HG02840 (cell line): Measurements from ENCODE around the gene TUG1.

Experiments
- ATAC-seq: cut with Tn5 transposase; IDR thresholded peaks from one replicate; pipeline ENCODE4 v1.9.1; 2021; ENCODE audit warnings: mild to moderate bottlenecking, moderate library complexity, moderate number of reproducible peaks; ENCODE audit not compliant: unreplicated experiment, low FRiP score

The TUG1 gene

DNA sequence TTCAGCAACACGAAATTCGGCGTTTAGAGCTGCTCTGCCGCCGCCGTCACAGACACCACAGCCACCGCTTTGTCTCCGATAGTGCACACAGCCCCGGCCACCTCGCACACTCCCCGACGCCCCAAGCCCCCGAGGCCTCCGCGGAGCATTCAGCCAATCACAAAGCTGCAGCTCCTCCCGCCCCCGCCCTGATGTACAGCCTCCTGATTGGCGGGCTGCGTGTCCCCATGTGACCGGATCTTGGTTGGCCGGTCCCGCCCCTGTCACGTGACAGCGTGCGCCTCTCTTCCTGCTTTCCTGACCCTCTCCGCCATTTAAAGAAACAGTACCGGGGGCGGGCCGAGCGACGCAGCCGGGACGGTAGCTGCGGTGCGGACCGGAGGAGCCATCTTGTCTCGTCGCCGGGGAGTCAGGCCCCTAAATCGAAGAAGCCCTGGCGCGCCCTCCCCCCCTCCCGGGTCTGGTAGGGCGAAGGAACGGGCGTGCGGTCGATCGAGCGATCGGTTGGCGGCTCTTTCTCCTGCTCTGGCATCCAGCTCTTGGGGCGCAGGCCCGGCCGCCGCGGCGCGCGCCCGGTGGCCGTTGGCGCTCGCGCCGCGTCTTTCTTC lies at the start of gene TUG1:
TUG1 (plus strand) TSS at position 342 of the 608 bp plus-strand sequence.
- peak; percentile 88 for ATAC-seq

DNA sequence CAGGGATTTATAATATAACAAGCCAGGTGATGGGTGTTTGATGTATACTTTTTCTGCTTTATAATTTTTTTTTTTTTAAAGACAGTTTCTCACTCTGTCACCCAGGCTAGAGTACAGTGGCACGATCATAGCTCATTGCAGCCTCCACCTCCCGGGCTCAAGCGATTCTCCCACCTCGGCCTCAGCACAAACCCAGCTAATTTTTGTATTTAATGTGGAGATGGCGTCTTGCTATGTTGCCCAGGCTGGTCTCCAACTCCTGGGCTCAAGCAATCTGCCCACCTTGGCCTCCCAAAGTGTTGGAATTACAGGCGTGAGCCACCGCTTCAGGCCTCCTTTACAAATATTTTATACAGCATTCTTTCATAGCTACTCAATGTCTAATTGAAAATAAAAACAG lies 49.1 kb upstream of the TUG1 start:
- no peak for ATAC-seq

GRCh38 chr22:30920407-30920806 lies 48.7 kb upstream of the TUG1 start:
- no peak for ATAC-seq

DNA sequence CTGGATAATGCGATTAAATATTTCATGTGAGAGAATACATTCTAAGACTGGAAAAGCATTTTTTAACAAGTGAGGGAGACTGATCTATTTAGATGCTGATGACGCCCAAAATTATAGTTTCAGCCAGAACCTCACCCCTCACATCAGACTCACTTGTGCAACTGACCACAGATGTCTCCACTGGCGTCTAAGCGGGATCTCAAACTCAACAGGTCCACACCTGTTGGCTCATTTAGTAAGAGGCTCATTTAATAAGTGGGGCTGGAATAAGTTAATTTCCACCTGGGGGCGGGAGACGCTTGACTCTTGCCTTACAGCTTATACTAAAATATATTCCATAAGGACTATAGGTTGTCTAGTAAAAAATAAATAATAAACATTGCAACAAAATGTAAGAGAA lies 48.0 kb upstream of the TUG1 start:
- no peak for ATAC-seq

- ATAC-seq = no peak
Measured at GRCh38 chr22:30922151-30922611, 46.9 kb upstream of the TUG1 start.

DNA sequence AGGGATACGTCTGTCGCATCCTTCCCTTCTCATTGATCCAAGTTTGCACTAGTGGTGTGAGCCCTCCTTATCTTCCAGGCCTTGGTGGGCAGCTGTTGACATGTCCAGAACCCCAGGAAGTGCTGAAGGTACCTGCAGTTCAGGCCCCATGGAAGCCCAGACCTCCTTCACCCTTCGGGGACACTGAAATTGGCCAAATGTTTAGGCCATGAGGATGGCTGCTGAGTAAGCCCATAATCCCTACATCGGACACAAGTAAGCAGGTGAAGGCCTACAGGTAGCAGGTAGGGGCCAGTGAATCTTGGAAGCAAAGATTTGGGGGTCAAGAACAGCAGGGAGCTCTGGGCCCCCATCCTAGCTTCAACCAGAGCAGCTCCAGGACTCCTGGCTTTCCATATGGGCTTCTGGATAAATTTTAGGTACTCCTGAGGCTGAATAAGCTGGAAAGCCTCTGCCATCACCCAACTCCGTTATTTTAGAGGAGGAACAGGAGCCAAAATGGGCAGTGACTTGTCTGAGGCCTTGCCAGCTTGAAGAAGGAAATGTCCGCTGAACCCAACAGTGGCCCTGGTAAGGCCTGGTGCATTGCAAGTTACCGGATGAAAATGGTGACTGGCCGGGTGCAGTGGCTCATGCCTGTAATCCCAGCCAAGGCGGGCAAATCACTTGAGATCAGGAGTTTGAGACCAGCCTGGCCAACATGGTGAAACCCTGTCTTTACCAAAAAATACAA lies 45.7 kb upstream of the TUG1 start:
- no peak for ATAC-seq

DNA sequence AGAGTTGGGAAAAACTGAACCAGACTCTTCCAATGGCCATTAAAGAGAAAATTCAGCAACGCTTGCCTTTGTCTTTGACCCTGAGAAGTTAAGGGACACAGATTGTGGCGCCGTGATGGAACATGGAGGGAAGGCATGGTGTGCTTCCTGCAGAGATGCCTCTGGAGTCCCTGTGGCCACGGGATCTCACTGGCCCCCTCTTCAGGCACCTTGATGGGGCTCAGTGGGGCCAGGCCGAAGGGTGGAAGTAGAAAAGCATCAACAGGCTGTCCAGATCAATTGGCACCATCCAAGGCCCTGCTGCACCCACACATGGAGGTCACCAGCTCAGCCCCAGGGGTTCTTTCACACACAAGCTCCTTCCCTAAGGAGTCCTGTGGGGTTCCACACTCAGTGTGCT lies 43.4 kb upstream of the TUG1 start:
- no peak for ATAC-seq

DNA sequence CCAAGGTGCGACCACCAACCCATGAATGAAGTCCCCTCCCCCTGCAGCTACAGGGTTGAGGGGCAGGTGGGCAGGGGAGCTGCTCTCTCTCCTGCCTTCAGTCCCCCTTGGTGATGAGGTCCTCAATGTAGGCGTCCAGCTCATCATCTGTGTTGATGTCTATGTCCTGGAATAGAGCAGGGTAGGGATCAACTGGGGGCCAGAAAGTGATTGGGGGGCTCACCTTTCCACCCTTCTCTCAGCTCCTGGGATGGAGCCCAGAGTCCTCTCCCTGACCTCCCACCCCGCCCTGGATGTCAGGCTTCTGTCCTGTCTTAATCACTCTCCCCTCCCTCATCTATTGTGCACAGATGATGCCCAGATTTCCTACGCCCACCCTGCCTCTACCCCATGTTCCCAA lies 42.4 kb upstream of the TUG1 start:
- no peak for ATAC-seq

- no peak for ATAC-seq
Measured at GRCh38 chr22:30927806-30928205, 41.3 kb upstream of the TUG1 start.

DNA sequence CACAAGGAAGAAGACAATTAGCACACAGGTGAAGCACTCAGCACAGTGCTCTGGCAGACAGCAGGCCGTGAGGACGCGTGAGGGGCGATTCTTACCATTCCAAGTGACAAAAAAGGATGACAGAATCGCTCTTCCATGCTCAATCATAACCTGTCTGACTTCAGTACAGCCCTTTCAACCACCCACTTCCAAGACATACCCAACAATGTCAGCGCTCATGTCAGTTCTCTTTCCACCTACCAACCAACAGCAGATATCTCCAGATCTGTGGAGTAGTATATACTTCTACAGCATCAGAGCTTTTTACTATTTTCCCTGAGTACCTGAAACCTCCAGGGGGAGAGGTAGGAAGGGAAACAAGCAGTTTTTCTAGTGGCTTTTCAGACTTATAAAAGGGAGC lies 40.7 kb upstream of the TUG1 start:
- ATAC-seq = no peak

GRCh38 chr22:30930228-30930627 lies 38.8 kb upstream of the TUG1 start:
- ATAC-seq = no peak

DNA sequence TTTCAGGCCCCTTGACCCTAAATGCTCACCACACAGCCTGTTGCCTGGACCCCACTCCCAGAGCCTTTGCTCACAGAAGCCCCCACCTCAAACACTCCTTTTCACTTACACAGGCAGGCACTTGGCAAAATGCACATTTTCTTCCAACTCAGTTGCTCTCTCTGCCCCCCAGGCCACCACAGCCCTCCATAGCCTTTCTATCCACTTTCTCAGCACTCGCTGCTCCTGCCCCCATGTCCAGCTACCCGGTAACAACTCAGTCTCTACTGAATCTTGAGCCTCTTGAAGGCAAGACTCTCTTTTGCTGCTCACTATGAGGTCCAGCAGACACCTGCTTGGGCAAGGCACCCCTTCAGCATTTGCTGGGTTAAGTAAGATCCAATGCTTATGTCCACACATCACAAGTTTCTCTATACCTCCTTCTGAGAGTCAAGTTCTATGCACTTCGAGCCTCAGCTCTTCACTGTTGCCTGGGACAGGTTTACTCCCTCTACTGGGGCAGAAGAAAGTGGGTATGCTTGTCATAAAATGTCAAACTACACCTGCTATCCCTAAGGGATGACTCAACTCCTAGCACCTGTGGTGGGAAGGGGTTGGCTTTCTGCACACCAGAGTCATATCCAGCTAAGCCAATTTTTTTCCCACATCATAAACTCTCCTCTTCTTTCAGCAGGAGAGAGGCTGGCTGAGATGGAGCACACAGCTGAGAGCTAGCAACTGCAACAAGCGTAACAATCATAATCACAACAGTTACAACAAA lies 37.3 kb upstream of the TUG1 start:
- no peak for ATAC-seq

DNA sequence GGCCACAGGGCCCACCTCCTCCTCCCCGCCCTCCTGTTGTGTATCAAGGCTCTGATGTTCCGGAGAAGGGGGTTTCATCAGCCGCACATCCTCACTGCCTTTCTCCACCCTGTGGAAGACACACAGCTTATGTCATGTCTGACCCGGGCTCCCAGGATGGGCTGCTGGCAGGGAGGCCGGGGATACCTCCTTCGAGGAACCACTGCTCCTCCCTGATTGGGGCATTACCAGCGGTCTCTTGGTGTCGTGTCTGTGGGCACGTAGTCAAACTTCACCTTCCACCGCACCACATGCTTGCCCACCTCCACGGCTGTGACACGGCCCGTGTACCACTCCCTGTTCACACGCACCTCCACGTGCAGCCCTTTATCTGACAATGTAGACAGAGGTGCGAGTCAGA lies 36.4 kb upstream of the TUG1 start:
- no peak for ATAC-seq

GRCh38 chr22:30933457-30933856 lies 35.6 kb upstream of the TUG1 start:
- no peak for ATAC-seq

DNA sequence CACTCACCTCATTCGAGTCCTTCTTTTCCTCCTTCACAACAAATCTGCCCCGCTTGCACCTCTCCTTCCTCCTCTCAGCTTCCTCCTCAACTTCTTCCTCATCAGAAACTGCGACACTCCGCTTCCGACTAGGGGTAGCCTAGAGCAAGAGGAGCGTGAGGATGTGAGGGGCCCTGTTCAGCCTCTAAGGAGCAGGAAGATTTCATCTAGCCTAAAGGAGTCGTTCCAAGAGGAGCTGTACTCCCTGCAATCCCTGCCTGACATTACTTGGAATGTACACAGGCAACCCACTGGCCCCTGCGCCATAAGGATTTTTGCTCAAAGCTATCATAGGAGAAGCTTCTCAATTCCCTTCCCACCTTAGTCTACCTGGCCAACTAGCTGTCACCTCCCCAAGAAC lies 35.0 kb upstream of the TUG1 start:
- ATAC-seq = no peak

- no peak for ATAC-seq
Measured at GRCh38 chr22:30940685-30941362, 28.2 kb upstream of the TUG1 start.

DNA sequence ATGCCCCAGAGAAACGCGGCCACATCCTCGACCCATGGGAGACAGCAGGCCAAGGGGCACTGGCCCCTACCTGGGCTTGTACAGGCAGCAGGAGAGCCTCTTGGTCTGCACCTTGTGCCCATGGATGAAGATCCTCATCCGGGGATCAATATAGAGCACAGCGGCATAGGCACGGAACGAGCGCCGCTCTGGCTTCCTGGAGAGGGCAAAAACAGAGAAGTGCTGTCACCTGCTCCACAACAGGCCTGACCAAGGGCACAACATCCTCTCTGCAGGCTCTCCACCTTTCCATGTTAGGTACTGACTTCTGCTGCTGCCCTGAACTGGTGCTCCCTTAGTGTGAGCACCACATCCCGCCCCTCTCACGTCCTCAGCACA lies 27.7 kb upstream of the TUG1 start:
- ATAC-seq = no peak

DNA sequence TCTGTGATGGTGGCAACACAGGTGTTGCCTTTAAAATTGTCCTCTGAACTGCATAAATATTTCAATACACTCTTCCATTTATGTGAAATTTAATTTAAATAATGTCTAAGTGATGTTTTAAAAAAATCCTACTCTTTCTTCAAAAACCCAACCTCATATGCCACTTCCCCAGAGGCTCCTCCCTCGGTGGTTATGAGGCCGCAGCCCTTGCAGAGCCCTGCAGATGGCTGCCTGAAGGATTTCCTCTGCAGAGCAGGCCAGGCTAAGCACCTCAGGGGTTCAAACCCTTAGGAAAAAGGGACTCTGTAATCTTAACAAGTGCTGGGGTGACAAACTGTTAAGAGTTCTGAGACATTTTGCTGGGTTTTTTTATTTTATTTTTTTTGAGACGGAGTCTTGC lies 25.7 kb upstream of the TUG1 start:
- ATAC-seq = no peak

GRCh38 chr22:30944986-30945385 lies 24.1 kb upstream of the TUG1 start:
- ATAC-seq = no peak

GRCh38 chr22:30945653-30946052 lies 23.4 kb upstream of the TUG1 start:
- no peak for ATAC-seq

DNA sequence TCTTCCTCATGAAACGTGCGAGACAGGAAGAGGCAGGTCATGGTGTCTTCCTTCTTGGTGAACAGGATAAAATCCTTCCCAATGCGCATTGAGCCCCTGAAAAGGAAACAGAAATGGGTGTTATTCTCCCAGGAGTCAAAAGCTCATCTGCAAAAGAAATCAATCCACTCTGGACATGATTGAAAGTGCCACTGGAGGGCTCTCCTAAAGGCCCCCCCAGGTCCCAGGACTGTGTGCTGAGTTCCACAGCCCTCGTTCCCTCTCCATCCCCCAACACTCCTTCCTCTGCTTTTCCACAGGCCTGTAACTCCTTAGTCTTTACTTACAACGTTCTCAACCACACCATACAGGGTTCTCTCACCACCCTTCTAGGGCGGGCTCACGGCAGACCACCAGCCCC lies 22.7 kb upstream of the TUG1 start:
- ATAC-seq = no peak
